HG02943 (cell line): Measurements from ENCODE around the gene GPR180.

ENCODE experiments used
- ATAC-seq: cut with Tn5 transposase; IDR thresholded peaks from one replicate; pipeline ENCODE4 v1.9.1; 2021; ENCODE audit warnings: mild to moderate bottlenecking, low read depth, moderate library complexity; ENCODE audit not compliant: unreplicated experiment

GPR180 gene

GRCh38 chr13:94683409-94683808, 81.8 kb downstream of the GPR180 start:
- ATAC-seq, result no peak
